C4-2B (cell line): Measurements from ENCODE around the gene DNAH17.
"Not testable (repeated sequence)": the region's sequence is repeated elsewhere in the genome, so short reads cannot be mapped to it uniquely, and the experiment has no call there.

Source experiments
- H3K27ac ChIP-seq: fragments of 450-650 bp; 2 replicates; pipeline ENCODE4 v1.5.1; 2017
- CTCF ChIP-seq: fragments of 450-650 bp; conservative IDR thresholded peaks from 2 replicates; pipeline ENCODE4 v1.5.1; 2017; ENCODE audit warnings: mild to moderate bottlenecking
- ZFX ChIP-seq: fragments of 450-650 bp; IDR thresholded peaks from 2 replicates; pipeline ENCODE4 v1.6.1; 2017

Gene DNAH17

GRCh38 chr17:78472035-78472905 is 104.9 kb downstream of the DNAH17 start:
- no peak overlapping the region for H3K27ac ChIP-seq
- TF ChIP-seq ZFX (no peak), CTCF (no peak)

- TF ChIP-seq ZFX (no peak), CTCF (no peak)
- H3K27ac ChIP-seq: no peak overlapping the region
Measured at GRCh38 chr17:78471635-78472034, 105.6 kb downstream of the DNAH17 start.

GRCh38 chr17:78469443-78469842 is 107.8 kb downstream of the DNAH17 start:
- TF ChIP-seq ZFX (no peak), CTCF (no peak)
- H3K27ac ChIP-seq: no peak overlapping the region

GRCh38 chr17:78468366-78468765 is 108.8 kb downstream of the DNAH17 start:
- TF ChIP-seq ZFX (no peak), CTCF (no peak)
- no peak overlapping the region for H3K27ac ChIP-seq

GRCh38 chr17:78466786-78467715 is 110.1 kb downstream of the DNAH17 start:
- H3K27ac ChIP-seq: no peak overlapping the region

GRCh38 chr17:78466109-78466785 is 110.9 kb downstream of the DNAH17 start:
- not testable (repeated sequence) for H3K27ac ChIP-seq

More at GRCh38 chr17:78466786-78467715, 110.1 kb downstream of the DNAH17 start:
- no peak for TF ChIP-seq CTCF
- no peak for TF ChIP-seq ZFX

GRCh38 chr17:78462148-78462547 is 115.0 kb downstream of the DNAH17 start:
- TF ChIP-seq CTCF: no peak
- no peak overlapping the region for H3K27ac ChIP-seq
